ENCODE data around the gene SLC16A7.

- no peak for TF ChIP-seq CTCF (IDR thresholded peaks at IDR 0.05)
- no peak for TF ChIP-seq POLR2A (IDR thresholded peaks at IDR 0.05)
Observed at GRCh38 chr12:59595565-59595882, 305 bp upstream of the SLC16A7 start.
